ENCODE measurements around the gene RBMS1. TPM values are rescaled to one million over a fixed set of nuclear protein-coding genes. Genes with fewer than 3 reads are reported as not detected.
A peak's percentile ranks its signal among the peaks of the same experiment; 100 is the strongest.

The RBMS1 gene
- polyA plus RNA-seq, 1 donor (not counting 4 experiments of a cell fraction or from before 2014, with no cell fraction given), result 89.1 TPM

- TF ChIP-seq, protein P1, sequence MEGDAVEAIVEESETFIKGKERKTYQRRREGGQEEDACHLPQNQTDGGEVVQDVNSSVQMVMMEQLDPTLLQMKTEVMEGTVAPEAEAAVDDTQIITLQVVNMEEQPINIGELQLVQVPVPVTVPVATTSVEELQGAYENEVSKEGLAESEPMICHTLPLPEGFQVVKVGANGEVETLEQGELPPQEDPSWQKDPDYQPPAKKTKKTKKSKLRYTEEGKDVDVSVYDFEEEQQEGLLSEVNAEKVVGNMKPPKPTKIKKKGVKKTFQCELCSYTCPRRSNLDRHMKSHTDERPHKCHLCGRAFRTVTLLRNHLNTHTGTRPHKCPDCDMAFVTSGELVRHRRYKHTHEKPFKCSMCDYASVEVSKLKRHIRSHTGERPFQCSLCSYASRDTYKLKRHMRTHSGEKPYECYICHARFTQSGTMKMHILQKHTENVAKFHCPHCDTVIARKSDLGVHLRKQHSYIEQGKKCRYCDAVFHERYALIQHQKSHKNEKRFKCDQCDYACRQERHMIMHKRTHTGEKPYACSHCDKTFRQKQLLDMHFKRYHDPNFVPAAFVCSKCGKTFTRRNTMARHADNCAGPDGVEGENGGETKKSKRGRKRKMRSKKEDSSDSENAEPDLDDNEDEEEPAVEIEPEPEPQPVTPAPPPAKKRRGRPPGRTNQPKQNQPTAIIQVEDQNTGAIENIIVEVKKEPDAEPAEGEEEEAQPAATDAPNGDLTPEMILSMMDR (optimal IDR thresholded peaks at IDR 0.05 in 1 of 3, IDR thresholded peaks at IDR 0.05 in 1 of 3, conservative IDR thresholded peaks at IDR 0.05 in 1 of 3; ENCODE audit: extremely low read depth in 1 of 3, insufficient read depth in 2 of 3, low read length in 3 of 3), result no peak
- Histone ChIP-seq H4K20me1 (ENCODE audit: control insufficient read depth, extremely low read depth, insufficient read depth, low read length) (peaks cover 5% of the 10 kb centered on the region), H3K4me2 (ENCODE audit: control insufficient read depth, extremely low read depth, insufficient read depth, low read depth, low read length) (no peak overlapping the region), H3K4me1 (ENCODE audit: control insufficient read depth, extremely low read depth, insufficient read depth, low read length) (peaks cover 7% of the 10 kb centered on the region), H3K27ac (ENCODE audit: control insufficient read depth, insufficient read depth, low read length) (no peak overlapping the region), H3K79me2 (ENCODE audit: control insufficient read depth, insufficient read depth, low read length) (peaks cover 96% of the 10 kb centered on the region), H2AFZ (ENCODE audit: control insufficient read depth, low read length) (no peak overlapping the region), H3K27me3 (ENCODE audit: control insufficient read depth, extremely low read depth, insufficient read depth, low read length) (no peaks in the 10 kb centered on the region), H3K9me1 (ENCODE audit: control insufficient read depth, extremely low read depth, insufficient read depth, low read length) (no peaks in the 10 kb centered on the region), H3K36me3 (ENCODE audit: control insufficient read depth in 2 of 2, extremely low read depth in 1 of 2, insufficient read depth in 2 of 2, low read length in 2 of 2) (peaks cover 4 to 5% of the 10 kb centered on the region in 2 experiments), H3K9me3 (ENCODE audit: control insufficient read depth, low read depth, low read length) (no peaks in the 10 kb centered on the region), H3K9ac (ENCODE audit: control insufficient read depth, extremely low read depth, insufficient read depth, low read length) (no peak overlapping the region), H3K4me3 (ENCODE audit: control insufficient read depth in 2 of 3, extremely low read depth in 1 of 3, insufficient read depth in 2 of 3, low read depth in 1 of 3, low read length in 3 of 3) (no peak overlapping the region)
- FAIRE-seq (peak; percentile 43), DNase-seq (ENCODE audit: low read depth, low spot score) (no peak)
- dilution Hi-C loops (cut with MboI; ENCODE audit: extremely low pct_ligation_motif_present, low sequenced_read_pairs), result no loop called here
Observed at GRCh38 chr2:160335441-160335840, 158.2 kb downstream of the RBMS1 start.

DNA sequence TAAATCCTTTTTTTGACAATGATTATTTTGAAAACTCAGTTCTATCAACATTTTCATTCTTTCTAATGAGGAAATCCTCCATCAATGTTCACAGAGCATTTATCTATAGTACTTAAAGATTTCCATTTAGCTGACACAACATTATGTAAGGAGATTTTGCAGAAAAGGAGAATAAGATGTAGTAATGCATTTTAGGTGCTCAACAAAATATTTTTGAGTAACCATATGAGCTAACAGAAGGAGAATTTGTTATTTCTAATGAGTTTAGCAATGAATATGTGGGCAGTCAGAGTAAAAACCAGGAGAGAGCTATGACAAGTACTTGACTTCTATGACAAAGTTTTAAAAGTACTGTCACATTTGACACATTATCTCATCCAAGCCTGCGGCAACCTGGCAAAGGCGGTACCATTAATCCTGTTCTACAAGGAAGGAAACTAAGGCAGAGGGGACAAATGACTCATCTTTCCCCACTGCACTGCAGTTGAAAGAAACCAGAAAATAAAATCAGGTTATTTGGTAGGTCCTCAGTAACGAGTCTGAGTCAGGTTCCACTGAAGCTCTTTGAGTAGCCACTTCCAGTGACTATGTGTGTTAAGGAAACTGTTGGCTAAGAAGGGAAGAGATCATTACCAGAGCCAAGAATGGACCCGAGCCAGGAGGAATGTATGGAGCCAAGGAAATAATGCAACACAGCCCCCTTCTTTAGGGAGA is 159.4 kb downstream of the RBMS1 start:
- no peak overlapping the region for H3K4me2 ChIP-seq (ENCODE audit: control insufficient read depth, extremely low read depth, insufficient read depth, low read depth, low read length)
- FAIRE-seq (peak; percentile 52), DNase-seq (ENCODE audit: low read depth, low spot score) (no peak)
- dilution Hi-C loops (cut with MboI; ENCODE audit: extremely low pct_ligation_motif_present, low sequenced_read_pairs), result no loop called here
- H3K9ac ChIP-seq (ENCODE audit: control insufficient read depth, extremely low read depth, insufficient read depth, low read length), result no peak overlapping the region
- H3K4me1 ChIP-seq (ENCODE audit: control insufficient read depth, extremely low read depth, insufficient read depth, low read length), result peaks cover 7% of the 10 kb centered on the region
- H3K4me3 ChIP-seq (ENCODE audit: control insufficient read depth in 2 of 3, extremely low read depth in 1 of 3, insufficient read depth in 2 of 3, low read depth in 1 of 3, low read length in 3 of 3), result no peak overlapping the region
- no peak overlapping the region for H2AFZ ChIP-seq (ENCODE audit: control insufficient read depth, low read length)
- no peak overlapping the region for H3K27ac ChIP-seq (ENCODE audit: control insufficient read depth, insufficient read depth, low read length)
- no peaks in the 10 kb centered on the region for H3K9me1 ChIP-seq (ENCODE audit: control insufficient read depth, extremely low read depth, insufficient read depth, low read length)
- no peaks in the 10 kb centered on the region for H3K9me3 ChIP-seq (ENCODE audit: control insufficient read depth, low read depth, low read length)
- TF ChIP-seq EZH2 (IDR thresholded peaks at IDR 0.05; ENCODE audit: low read length), result no peak
- TF ChIP-seq, protein P1 (optimal IDR thresholded peaks at IDR 0.05 in 1 of 3, IDR thresholded peaks at IDR 0.05 in 1 of 3, conservative IDR thresholded peaks at IDR 0.05 in 1 of 3; ENCODE audit: extremely low read depth in 1 of 3, insufficient read depth in 2 of 3, low read length in 3 of 3), result no peak
- no peaks in the 10 kb centered on the region for H3K27me3 ChIP-seq (ENCODE audit: control insufficient read depth, extremely low read depth, insufficient read depth, low read length)
- H3K36me3 ChIP-seq (ENCODE audit: control insufficient read depth in 2 of 2, extremely low read depth in 1 of 2, insufficient read depth in 2 of 2, low read length in 2 of 2), result peaks cover 4 to 7% of the 10 kb centered on the region in 2 experiments
- peaks cover 96% of the 10 kb centered on the region for H3K79me2 ChIP-seq (ENCODE audit: control insufficient read depth, insufficient read depth, low read length)
- peaks cover 5% of the 10 kb centered on the region for H4K20me1 ChIP-seq (ENCODE audit: control insufficient read depth, extremely low read depth, insufficient read depth, low read length)

Measured in keratinocyte (primary cell).